Measurements from ENCODE around the gene TUBGCP6. TPM values are rescaled to one million over a fixed set of nuclear protein-coding genes. Genes with fewer than 3 reads are reported as not detected.
"Not testable (repeated sequence)": the region's sequence is repeated elsewhere in the genome, so short reads cannot be mapped to it uniquely, and the experiment has no call there.

TUBGCP6 gene
- total and polyA plus RNA-seq, 2 experiments from 2014 or later = 32.6 to 46.1 TPM

DNA sequence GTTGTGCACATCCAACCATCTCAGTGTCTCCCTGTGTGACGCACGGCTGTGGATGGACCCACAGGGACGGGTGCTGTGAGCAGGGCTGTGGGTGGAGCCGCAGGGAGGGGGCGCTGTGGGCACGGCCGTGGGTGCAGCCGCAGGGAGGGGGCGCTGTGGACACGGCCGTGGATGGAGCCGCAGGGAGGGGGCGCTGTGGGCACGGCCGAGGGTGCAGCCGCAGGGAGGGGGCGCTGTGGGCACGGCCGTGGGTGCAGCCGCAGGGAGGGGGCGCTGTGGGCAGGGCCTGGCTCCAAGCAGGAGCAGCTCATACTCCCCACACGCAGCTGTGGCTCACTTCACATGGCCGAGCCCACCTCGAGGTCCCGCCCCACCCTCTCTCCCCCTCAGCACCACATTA lies 31.3 kb upstream of the TUBGCP6 start:
- Histone ChIP-seq H3K36me3 (peaks cover 30% of the 10 kb centered on the region), H3K27ac (no peak overlapping the region)
- DNase-seq (ENCODE audit: low read depth in 1 of 2, low spot score in 1 of 2) = peak; percentile 29 to 72

DNA sequence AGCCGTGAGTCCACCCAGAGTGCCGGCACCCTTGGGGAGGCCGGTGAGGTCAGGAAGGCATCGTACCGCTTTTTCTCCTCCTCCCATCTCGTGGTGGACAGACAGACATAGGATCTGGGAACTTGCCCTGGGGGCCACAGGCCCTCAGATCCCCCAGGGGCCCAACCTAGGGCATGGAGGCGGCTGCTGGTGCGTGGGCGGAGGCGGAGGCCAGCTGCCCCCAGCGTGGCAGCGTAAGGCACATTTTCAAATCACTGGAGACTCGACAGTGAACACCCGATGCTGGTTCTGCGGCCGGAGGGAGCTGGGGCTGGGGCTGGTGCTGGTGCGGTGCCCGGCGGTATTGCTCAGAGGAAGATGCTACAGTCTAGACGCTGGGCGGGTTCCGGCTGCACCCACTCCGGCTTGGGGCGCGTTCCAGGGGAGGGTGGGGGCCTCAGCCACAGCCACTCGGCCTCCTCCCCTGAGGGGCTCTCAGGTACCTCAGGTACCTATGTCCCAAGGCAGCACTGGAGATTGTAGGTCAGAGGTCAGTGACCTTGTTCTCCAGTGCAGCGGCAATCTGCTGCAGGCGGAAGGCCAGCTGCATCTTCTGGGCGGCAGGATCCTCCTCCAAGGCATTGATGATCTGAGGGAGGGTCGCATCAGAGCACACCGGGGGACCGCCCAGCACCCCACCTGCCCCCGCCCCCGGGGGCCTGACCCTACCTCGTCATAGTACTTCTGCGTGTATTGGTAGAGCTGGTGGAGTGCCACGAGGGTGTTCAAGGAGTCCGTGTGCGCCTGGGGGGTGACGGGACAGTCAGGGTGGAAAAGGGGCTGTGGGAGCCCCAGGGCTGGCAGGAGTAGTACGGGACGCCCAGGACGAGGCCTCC lies 30.6 kb upstream of the TUBGCP6 start:
- TF ChIP-seq, protein P1, sequence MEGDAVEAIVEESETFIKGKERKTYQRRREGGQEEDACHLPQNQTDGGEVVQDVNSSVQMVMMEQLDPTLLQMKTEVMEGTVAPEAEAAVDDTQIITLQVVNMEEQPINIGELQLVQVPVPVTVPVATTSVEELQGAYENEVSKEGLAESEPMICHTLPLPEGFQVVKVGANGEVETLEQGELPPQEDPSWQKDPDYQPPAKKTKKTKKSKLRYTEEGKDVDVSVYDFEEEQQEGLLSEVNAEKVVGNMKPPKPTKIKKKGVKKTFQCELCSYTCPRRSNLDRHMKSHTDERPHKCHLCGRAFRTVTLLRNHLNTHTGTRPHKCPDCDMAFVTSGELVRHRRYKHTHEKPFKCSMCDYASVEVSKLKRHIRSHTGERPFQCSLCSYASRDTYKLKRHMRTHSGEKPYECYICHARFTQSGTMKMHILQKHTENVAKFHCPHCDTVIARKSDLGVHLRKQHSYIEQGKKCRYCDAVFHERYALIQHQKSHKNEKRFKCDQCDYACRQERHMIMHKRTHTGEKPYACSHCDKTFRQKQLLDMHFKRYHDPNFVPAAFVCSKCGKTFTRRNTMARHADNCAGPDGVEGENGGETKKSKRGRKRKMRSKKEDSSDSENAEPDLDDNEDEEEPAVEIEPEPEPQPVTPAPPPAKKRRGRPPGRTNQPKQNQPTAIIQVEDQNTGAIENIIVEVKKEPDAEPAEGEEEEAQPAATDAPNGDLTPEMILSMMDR (IDR thresholded peaks at IDR 0.05; ENCODE audit: low read depth, low read length) = no peak
- peaks cover 22% of the 10 kb centered on the region for H3K36me3 ChIP-seq
- peaks cover 23% of the 10 kb centered on the region for H3K27me3 ChIP-seq

More for the DNA sequence above, 31.3 kb upstream of the TUBGCP6 start:
- peaks cover 6% of the 10 kb centered on the region for H3K4me1 ChIP-seq (ENCODE audit: low read depth)
- TF ChIP-seq, protein P1 (IDR thresholded peaks at IDR 0.05; ENCODE audit: low read depth, low read length) = peak; percentile 44
- H3K27me3 ChIP-seq = peaks cover 16% of the 10 kb centered on the region
- no peaks in the 10 kb centered on the region for H3K9me3 ChIP-seq (ENCODE audit: low read depth)
- no peak overlapping the region for H3K4me3 ChIP-seq

DNA sequence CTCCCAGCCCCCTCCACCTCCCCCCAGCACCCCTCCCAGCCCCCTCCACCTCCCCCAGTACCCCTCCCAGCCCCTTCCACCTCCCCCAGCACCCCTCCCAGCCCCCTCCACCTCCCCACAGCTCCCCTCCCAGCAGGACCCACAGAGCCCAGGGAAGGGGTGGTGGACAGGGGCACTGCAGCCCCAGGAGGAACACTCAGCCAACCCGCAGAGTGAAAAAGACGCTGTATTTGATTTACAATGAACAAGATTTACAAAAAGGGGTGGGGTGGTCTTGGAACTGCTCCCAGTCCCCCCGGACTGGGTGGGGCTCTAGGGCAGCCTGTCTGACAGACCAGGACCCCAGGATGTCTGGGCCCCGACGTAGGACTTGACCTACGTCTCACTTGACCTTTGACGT lies 29.9 kb upstream of the TUBGCP6 start:
- no peak for DNase-seq (ENCODE audit: low read depth in 1 of 2, low spot score in 1 of 2)
- Histone ChIP-seq H3K27ac (no peak overlapping the region), H3K27me3 (peaks cover 30% of the 10 kb centered on the region), H3K36me3 (peaks cover 17% of the 10 kb centered on the region), H3K9me3 (ENCODE audit: low read depth) (no peaks in the 10 kb centered on the region), H3K4me3 (no peak overlapping the region), H3K4me1 (ENCODE audit: low read depth) (peaks cover 9% of the 10 kb centered on the region)
- TF ChIP-seq, protein P1 (IDR thresholded peaks at IDR 0.05; ENCODE audit: low read depth, low read length) = no peak

More for the DNA sequence above, 30.6 kb upstream of the TUBGCP6 start:
- H3K4me1 ChIP-seq (ENCODE audit: low read depth) = peaks cover 9% of the 10 kb centered on the region
- H3K27ac ChIP-seq = no peak overlapping the region
- no peak overlapping the region for H3K4me3 ChIP-seq
- DNase-seq (ENCODE audit: low read depth in 1 of 2, low spot score in 1 of 2) = no peak
- no peaks in the 10 kb centered on the region for H3K9me3 ChIP-seq (ENCODE audit: low read depth)

DNA sequence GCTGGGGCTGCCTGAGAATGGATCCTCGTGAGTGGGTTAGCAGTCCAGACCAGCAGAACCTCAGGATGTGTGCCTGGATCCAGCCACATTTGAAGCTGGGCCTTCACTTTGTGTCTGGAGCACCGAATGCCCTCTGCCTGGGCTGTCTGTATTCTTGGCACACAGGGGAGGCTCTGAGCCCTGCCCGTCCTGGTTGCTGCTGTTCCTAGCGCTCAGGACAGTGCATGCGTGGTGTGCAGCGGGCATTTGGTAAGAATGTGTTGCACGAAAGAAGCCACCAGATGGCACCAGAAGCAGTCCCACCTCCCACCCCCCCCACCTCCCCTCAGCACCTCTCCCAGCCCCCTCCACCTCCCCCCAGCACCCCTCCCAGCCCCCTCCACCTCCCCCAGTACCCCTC lies 29.5 kb upstream of the TUBGCP6 start:
- Histone ChIP-seq H3K27ac (no peak overlapping the region), H3K4me1 (ENCODE audit: low read depth) (peaks cover 9% of the 10 kb centered on the region), H3K9me3 (ENCODE audit: low read depth) (no peaks in the 10 kb centered on the region), H3K36me3 (peaks cover 12% of the 10 kb centered on the region), H3K4me3 (no peak overlapping the region), H3K27me3 (peaks cover 34% of the 10 kb centered on the region)
- TF ChIP-seq, protein P1 (IDR thresholded peaks at IDR 0.05; ENCODE audit: low read depth, low read length) = peak; percentile 30
- DNase-seq (ENCODE audit: low read depth in 1 of 2, low spot score in 1 of 2) = peak; percentile 70 to 71

DNA sequence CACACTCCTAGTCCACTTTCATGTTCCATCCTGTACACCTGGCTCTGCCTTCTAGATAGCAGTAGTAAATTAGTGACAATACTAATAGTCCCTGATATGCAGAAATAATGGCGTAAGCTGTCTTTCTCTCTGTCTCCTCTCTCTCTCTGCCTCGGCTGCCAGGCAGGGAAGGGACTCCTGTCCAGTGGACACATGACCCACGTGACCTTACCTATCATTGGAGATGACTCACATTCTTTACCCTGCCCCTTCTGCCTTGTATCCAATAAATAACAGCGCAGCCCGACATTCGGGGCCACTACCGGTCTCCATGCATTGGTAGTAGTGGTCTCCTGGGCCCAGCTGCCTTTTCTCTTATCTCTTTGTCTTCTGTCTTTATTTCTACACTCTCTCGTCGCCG lies 29.0 kb upstream of the TUBGCP6 start:
- not testable (repeated sequence) for H3K27ac ChIP-seq; H3K4me3 ChIP-seq; H3K9me3 ChIP-seq (ENCODE audit: low read depth); H3K4me1 ChIP-seq (ENCODE audit: low read depth); DNase-seq (ENCODE audit: low read depth in 1 of 2, low spot score in 1 of 2)
- H3K36me3 ChIP-seq = peaks cover 12% of the 10 kb centered on the region
- H3K27me3 ChIP-seq = peaks cover 40% of the 10 kb centered on the region

DNA sequence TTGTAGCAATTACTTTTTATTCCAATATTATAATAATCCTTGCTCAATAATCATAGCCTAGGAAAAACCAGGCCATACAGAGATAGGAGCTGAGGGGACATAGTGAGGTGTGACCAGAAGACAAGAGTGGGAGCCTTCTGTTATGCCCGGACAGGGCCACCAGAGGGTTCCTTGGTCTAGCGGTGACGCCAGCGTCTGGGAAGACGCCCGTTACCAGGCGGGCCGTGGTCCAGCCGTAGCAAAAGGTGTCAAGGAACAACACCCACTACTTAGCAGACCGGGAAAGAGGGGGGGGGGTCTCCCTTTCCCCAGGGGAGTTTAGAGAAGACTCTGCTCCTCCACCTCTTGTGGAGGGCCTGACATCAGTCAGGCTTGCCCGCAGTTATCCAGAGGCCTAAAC lies 28.5 kb upstream of the TUBGCP6 start:
- not testable (repeated sequence) for H3K36me3 ChIP-seq; DNase-seq (ENCODE audit: low read depth in 1 of 2, low spot score in 1 of 2); H3K4me1 ChIP-seq (ENCODE audit: low read depth); H3K9me3 ChIP-seq (ENCODE audit: low read depth); H3K4me3 ChIP-seq; H3K27ac ChIP-seq
- H3K27me3 ChIP-seq = peaks cover 44% of the 10 kb centered on the region

Data from cardiac muscle cell (in vitro differentiated cells and primary cell).